ENCODE measurements around the gene GARIN3.

GARIN3 gene

DNA sequence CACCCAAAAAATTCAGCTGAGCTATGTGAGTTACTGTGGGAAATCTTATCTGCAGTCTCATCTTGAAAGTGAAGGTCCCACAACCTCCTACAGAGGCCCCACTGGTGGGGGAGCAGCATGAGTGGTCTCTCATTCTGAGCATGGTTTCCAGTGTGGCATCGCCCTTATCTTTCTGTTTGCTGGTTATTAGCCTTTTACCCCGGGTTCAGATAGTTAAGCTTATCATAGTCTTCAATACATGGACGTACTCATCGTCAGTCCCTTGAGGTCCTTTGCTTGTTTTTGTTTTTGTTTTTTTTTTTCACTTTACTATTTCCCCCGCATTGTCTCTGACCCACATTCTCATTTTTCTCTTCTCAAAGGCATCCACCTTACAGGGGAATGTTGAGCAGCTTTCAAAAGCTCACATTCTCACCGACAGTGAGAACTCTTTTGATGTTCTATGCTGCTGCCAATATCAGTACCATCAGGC, 49.5 kb downstream of the GARIN3 start:
- Histone ChIP-seq H3K27ac (ENCODE audit: low read length) (no peak overlapping the region), H3K9ac (ENCODE audit: low read length) (no peak overlapping the region), H3K27me3 (replicated peaks; ENCODE audit: insufficient read depth, low read length) (no peaks in the 10 kb centered on the region), H2AFZ (ENCODE audit: low read length) (no peak overlapping the region), H4K20me1 (ENCODE audit: insufficient read depth, low read length) (no peaks in the 10 kb centered on the region), H3K4me3 (ENCODE audit: low read length) (no peak overlapping the region), H3K9me3 (replicated peaks; ENCODE audit: insufficient read depth, low read length) (no peaks in the 10 kb centered on the region), H3K9me2 (replicated peaks; ENCODE audit: insufficient read depth, low read length) (no peaks in the 10 kb centered on the region), H3F3A (ENCODE audit: insufficient read depth, low read length) (no peaks in the 10 kb centered on the region), H3K4me1 (ENCODE audit: low read length) (no peaks in the 10 kb centered on the region), H3K4me2 (ENCODE audit: low read depth, low read length) (no peak overlapping the region), H3K36me3 (replicated peaks; ENCODE audit: insufficient read depth, low read length) (no peaks in the 10 kb centered on the region), H3K79me2 (ENCODE audit: low read length) (no peaks in the 10 kb centered on the region)
- TF ChIP-seq, protein P1, sequence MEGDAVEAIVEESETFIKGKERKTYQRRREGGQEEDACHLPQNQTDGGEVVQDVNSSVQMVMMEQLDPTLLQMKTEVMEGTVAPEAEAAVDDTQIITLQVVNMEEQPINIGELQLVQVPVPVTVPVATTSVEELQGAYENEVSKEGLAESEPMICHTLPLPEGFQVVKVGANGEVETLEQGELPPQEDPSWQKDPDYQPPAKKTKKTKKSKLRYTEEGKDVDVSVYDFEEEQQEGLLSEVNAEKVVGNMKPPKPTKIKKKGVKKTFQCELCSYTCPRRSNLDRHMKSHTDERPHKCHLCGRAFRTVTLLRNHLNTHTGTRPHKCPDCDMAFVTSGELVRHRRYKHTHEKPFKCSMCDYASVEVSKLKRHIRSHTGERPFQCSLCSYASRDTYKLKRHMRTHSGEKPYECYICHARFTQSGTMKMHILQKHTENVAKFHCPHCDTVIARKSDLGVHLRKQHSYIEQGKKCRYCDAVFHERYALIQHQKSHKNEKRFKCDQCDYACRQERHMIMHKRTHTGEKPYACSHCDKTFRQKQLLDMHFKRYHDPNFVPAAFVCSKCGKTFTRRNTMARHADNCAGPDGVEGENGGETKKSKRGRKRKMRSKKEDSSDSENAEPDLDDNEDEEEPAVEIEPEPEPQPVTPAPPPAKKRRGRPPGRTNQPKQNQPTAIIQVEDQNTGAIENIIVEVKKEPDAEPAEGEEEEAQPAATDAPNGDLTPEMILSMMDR (IDR thresholded peaks at IDR 0.05; ENCODE audit: low read length): no peak
- TF ChIP-seq EZH2 (optimal IDR thresholded peaks at IDR 0.05; ENCODE audit: low read depth, low read length) (no peak), EZH2phosphoT487 (IDR thresholded peaks at IDR 0.05; ENCODE audit: low read length) (no peak)
- no peak for DNase-seq

DNA sequence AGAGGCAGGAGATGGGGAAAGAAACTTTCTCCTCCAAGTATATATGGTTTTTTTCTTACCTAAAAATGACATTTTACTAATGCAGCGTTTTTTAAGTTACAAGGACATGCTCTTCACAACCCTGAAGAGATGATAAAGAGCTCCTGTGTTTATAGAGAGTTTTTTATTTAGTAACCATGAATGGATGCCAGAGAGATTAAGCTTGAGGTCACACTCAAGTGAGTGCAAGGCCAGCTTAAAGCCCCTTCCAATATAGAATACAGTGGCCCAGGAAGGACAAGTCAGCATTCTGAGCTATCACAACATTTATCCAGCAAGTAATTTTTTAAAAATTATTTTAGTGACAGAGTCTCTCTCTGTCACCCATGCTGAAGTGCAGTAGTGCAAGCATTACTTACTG, 50.6 kb downstream of the GARIN3 start:
- no peak overlapping the region for H3K9ac ChIP-seq (ENCODE audit: low read length)
- no peaks in the 10 kb centered on the region for H3K27me3 ChIP-seq (replicated peaks; ENCODE audit: insufficient read depth, low read length)
- H4K20me1 ChIP-seq (ENCODE audit: insufficient read depth, low read length): no peaks in the 10 kb centered on the region
- no peaks in the 10 kb centered on the region for H3K79me2 ChIP-seq (ENCODE audit: low read length)
- H3K27ac ChIP-seq (ENCODE audit: low read length): no peak overlapping the region
- TF ChIP-seq EZH2phosphoT487 (IDR thresholded peaks at IDR 0.05; ENCODE audit: low read length) (no peak), EZH2 (optimal IDR thresholded peaks at IDR 0.05; ENCODE audit: low read depth, low read length) (no peak)
- TF ChIP-seq, protein P1 (IDR thresholded peaks at IDR 0.05; ENCODE audit: low read length): no peak
- H3K4me2 ChIP-seq (ENCODE audit: low read depth, low read length): no peak overlapping the region
- H3K9me2 ChIP-seq (replicated peaks; ENCODE audit: insufficient read depth, low read length): no peaks in the 10 kb centered on the region
- no peaks in the 10 kb centered on the region for H3K36me3 ChIP-seq (replicated peaks; ENCODE audit: insufficient read depth, low read length)
- H2AFZ ChIP-seq (ENCODE audit: low read length): no peak overlapping the region
- H3K4me3 ChIP-seq (ENCODE audit: low read length): no peak overlapping the region
- H3K4me1 ChIP-seq (ENCODE audit: low read length): no peaks in the 10 kb centered on the region
- no peaks in the 10 kb centered on the region for H3K9me3 ChIP-seq (replicated peaks; ENCODE audit: insufficient read depth, low read length)
- no peaks in the 10 kb centered on the region for H3F3A ChIP-seq (ENCODE audit: insufficient read depth, low read length)
- no peak for DNase-seq

DNA sequence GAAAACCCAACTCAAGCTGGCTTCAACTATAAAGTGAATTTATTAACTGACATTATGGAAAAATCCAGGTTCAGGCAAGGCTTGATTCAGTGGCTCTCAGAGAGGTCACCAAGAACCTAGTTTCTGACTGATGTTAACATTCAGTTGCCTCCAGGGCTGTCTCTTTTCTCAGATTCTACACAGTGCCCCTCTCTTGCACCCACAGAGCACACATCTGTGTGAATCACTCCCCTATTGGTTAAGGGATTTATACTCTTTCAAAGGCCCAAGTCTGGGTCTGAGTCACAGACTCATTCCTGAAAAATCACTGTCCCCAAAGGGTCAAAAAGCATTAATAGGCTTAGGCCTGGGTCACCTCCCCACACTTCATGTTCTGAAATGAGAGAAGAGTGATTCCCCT, 51.1 kb downstream of the GARIN3 start:
- no peak for TF ChIP-seq EZH2phosphoT487 (IDR thresholded peaks at IDR 0.05; ENCODE audit: low read length)
- TF ChIP-seq EZH2 (optimal IDR thresholded peaks at IDR 0.05; ENCODE audit: low read depth, low read length): no peak
- TF ChIP-seq, protein P1 (IDR thresholded peaks at IDR 0.05; ENCODE audit: low read length): no peak
- Histone ChIP-seq H3K9me3 (replicated peaks; ENCODE audit: insufficient read depth, low read length) (no peaks in the 10 kb centered on the region), H3K9ac (ENCODE audit: low read length) (no peak overlapping the region), H4K20me1 (ENCODE audit: insufficient read depth, low read length) (no peaks in the 10 kb centered on the region), H3K4me2 (ENCODE audit: low read depth, low read length) (no peak overlapping the region), H3K36me3 (replicated peaks; ENCODE audit: insufficient read depth, low read length) (no peaks in the 10 kb centered on the region), H3K9me2 (replicated peaks; ENCODE audit: insufficient read depth, low read length) (no peaks in the 10 kb centered on the region), H3K27me3 (replicated peaks; ENCODE audit: insufficient read depth, low read length) (no peaks in the 10 kb centered on the region), H3F3A (ENCODE audit: insufficient read depth, low read length) (0 out of 2 replicates have a peak, but pooled peaks cover under 1% of the 10 kb centered on the region), H3K27ac (ENCODE audit: low read length) (no peak overlapping the region), H3K4me3 (ENCODE audit: low read length) (no peak overlapping the region), H2AFZ (ENCODE audit: low read length) (no peak overlapping the region), H3K79me2 (ENCODE audit: low read length) (no peaks in the 10 kb centered on the region), H3K4me1 (ENCODE audit: low read length) (no peaks in the 10 kb centered on the region; the same call in 1 of the 2 replicates)
- DNase-seq: no peak

All from MM.1S (cell line).